GM19438 (cell line): Measurements from ENCODE around the gene PLSCR3.

Experiments
- ATAC-seq: cut with Tn5 transposase; IDR thresholded peaks from one replicate; pipeline ENCODE4 v1.9.1; 2021; ENCODE audit warnings: low read depth; ENCODE audit not compliant: unreplicated experiment

The PLSCR3 gene

GRCh38 chr17:7426896-7427489 lies 32.7 kb upstream of the PLSCR3 start:
- no peak for ATAC-seq

- ATAC-seq, result no peak
Observed at GRCh38 chr17:7426203-7426863, 32.0 kb upstream of the PLSCR3 start.

GRCh38 chr17:7425756-7426155 lies 31.4 kb upstream of the PLSCR3 start:
- no peak for ATAC-seq

GRCh38 chr17:7425316-7425715 lies 31.0 kb upstream of the PLSCR3 start, which contains the start of gene SPEM2:
Gene SPEM2 (plus strand): TSS chr17:7425616. CDS start chr17:7425689, 73 bp downstream.
- ATAC-seq, result no peak

GRCh38 chr17:7423679-7424078 lies 29.4 kb upstream of the PLSCR3 start:
- ATAC-seq, result no peak

- no peak for ATAC-seq
Observed at GRCh38 chr17:7421186-7421585, 26.9 kb upstream of the PLSCR3 start.

GRCh38 chr17:7419819-7420610 lies 25.7 kb upstream of the PLSCR3 start, which contains the start of gene SPEM1:
Gene SPEM1 (plus strand): TSS chr17:7420324. CDS start chr17:7420385, 61 bp downstream.
- no peak for ATAC-seq

- no peak for ATAC-seq
Observed at GRCh38 chr17:7418472-7419152, 24.3 kb upstream of the PLSCR3 start.

GRCh38 chr17:7417056-7417655 lies 22.8 kb upstream of the PLSCR3 start:
- no peak for ATAC-seq

- ATAC-seq, result no peak
Observed at GRCh38 chr17:7416323-7416722, 22.0 kb upstream of the PLSCR3 start.

- ATAC-seq, result no peak
Observed at GRCh38 chr17:7415784-7416183, 21.5 kb upstream of the PLSCR3 start.

GRCh38 chr17:7414837-7415236 lies 20.5 kb upstream of the PLSCR3 start:
- no peak for ATAC-seq

GRCh38 chr17:7413346-7413985 lies 19.1 kb upstream of the PLSCR3 start:
- ATAC-seq, result no peak

- no peak for ATAC-seq
Observed at GRCh38 chr17:7411427-7411750, 17.1 kb upstream of the PLSCR3 start.

- no peak for ATAC-seq
Observed at GRCh38 chr17:7410634-7411426, 16.5 kb upstream of the PLSCR3 start.

GRCh38 chr17:7409716-7410115 lies 15.4 kb upstream of the PLSCR3 start:
- no peak for ATAC-seq

GRCh38 chr17:7408863-7409262 lies 14.5 kb upstream of the PLSCR3 start:
- no peak for ATAC-seq

GRCh38 chr17:7408252-7408727 lies 14.0 kb upstream of the PLSCR3 start:
- no peak for ATAC-seq
